GM21528 (cell line): ENCODE data around the gene LARP1.

Experiments used
- ATAC-seq: cut with Tn5 transposase; IDR thresholded peaks from one replicate; pipeline ENCODE4 v1.9.1; 2021; ENCODE audit warnings: mild to moderate bottlenecking, moderate library complexity; ENCODE audit not compliant: unreplicated experiment, low FRiP score

The LARP1 gene

DNA sequence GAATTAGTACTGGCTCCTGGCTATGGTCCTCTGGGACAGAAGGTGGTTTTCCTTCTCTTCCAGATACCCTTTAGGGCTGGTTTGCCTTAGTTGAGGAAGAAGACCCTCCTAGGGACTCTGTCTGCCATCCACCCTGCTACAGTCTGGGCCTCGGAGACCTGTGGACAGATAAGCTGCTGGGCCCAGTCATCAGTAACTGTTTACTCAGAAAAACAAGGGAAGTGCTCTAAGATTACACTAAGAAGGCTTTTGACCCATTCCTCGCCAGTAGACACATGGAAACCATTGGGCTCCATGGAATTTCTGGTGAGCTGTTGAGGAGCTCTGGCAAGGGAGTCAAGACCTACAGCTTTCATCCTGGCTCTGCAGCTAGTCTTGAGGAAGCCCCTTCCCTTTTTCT lies 31.2 kb downstream of the LARP1 start:
- no peak for ATAC-seq

DNA sequence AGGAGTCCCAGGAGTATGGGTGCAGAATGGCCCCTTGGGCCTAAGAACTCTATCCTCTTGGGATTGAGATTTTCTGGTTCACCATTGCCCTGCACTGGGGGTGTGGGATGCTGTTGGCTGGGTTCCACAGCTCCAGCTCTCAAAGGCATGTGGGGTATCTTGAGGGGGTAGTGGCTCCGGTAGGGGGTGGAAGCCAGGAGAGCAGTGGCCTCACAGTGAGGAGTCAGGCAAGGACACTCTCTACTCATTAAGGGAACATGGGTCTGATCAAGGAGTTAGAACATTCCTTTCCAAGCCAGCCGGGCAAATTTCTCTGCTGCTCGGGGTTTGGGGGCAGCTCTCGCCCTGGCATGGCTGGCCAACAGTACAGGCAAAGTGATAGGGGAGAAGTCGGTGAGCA lies 33.0 kb downstream of the LARP1 start:
- ATAC-seq, result no peak

DNA sequence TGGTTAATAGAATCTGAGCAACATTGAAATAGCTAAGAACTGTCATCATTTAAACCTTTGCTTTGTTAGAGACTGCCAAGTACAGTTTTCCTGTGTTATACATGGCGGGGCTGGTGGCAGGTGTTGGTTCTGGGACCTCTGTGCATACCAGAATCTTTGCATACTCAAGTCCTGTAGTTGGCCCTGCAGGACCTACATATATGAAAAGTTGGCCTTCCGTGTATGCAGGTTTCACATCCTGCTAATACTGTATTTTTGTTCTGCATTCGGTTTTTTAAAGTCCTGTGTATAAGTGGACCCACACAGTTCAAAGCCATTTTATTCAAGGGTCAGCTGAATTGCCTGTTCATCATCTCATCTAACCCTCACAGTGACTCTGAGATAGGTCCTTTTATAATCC lies 36.4 kb downstream of the LARP1 start:
- peak; percentile 83 for ATAC-seq

DNA sequence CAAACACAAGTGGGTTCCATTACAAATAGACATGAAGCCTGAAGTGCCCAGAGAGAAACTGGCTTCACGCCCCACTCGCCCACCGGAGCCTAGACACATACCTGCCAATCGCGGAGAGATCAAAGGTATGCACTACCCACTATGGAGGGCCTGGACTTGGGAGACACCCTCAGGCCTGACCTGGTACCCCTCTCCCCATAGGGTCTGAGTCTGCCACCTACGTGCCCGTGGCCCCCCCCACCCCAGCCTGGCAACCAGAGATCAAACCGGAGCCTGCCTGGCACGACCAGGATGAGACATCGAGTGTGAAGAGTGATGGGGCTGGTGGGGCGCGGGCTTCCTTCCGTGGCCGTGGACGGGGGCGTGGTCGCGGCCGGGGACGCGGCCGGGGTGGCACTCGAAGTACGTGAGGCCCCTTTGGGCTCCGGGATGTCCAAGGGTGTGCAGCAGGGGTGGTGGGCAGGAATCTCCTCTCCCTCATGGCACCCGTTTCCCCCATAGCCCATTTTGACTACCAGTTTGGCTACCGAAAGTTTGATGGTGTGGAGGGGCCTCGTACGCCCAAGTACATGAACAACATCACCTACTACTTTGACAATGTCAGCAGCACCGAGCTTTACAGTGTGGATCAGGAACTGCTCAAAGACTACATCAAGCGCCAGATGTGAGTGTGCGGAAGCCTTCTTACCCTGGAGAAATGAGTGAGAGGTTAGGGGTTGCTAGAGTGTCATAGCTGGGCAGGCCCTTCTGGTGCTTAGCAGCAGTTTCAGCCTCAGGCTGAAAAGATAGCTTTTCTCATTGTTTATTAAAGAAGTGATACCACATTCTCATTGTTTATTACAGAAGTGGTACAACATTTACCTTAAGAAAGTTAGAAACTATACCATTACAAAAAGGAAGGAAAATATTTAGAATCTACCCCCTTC lies 38.7 kb downstream of the LARP1 start:
- no peak for ATAC-seq

DNA sequence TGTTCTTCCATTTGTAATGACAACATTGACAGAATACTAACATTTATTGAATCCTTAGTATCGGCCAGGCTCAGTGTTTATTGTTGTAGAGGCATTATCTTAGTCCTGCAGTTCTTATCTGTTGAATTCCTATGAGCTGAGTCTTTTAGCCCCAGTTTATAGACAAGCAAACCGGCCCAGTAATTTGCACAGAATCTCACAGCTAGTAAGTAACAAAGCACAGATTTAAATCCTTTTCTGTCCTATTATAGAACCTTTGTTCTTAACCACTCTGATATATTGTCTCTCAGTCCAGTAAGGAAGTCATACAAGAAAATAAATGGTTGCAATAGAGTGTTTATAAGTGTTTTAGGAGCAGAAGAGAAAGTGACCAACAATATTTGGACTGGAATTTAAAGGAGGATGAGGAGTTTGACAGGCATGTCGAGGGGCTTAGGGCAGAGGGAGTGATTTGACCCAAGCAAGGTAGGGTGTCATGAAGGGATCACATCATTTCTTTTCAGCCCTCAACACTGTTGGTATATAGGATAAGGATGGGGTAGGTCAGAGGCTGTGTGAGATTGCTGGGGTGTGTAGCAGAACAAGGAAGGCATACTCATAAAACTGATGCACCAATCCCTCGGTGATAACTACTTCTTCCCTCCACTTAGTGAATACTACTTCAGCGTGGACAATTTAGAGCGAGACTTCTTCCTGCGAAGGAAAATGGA lies 39.5 kb downstream of the LARP1 start:
- ATAC-seq, result no peak

DNA sequence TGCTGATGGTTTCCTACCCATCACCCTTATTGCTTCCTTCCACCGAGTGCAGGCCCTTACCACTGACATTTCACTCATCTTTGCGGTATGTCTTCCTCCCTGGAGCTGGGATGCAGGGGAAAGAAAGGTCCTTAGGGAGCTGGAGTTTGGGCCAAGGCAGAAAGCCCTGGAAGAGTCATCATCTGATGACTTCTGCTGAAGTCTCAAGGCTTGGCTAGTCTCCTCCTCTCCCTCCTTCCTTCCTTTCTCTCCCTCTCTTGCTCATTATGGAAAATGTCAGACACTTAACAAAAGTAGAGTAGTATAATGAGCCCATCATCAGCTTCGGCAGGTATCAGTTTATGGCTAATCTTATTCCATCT lies 40.0 kb downstream of the LARP1 start:
- no peak for ATAC-seq

DNA sequence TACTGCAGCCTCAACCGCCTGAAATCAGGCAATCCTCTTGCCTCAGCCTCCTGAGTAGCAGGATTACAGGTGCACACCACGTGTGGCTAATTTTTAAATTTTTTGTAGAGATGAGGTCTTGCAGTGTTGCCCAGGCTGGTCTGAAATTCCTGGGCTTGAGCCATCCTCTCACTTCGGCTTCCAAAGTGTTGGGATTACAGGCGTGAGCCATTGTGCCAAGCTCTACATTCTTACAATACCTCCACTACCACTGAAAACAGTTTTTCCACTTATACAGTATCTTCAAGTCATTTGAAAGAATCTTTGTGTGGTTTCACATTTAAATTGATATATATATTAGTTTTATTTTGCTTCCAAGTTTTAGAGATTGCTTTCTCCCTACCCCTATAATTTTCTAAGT lies 42.6 kb downstream of the LARP1 start:
- no peak for ATAC-seq

DNA sequence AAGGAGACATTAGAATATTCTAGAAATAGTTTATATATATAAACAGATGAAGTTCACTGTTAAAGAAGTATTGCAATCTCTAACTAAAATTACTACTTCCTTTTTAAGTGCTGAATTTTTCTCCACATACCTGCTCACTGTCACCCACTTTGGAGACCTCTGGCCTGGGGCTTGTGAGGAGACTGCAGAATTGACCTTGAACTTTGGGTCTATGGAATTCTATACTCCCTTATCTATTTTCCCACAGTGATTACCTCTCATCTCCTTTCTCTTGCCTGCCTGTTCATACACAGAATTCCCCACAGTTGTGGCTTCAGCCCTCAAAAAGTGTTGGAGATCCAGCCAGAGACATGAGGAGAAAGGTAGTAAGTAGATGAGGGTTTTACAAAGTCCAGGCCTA lies 45.4 kb downstream of the LARP1 start:
- ATAC-seq, result no peak

DNA sequence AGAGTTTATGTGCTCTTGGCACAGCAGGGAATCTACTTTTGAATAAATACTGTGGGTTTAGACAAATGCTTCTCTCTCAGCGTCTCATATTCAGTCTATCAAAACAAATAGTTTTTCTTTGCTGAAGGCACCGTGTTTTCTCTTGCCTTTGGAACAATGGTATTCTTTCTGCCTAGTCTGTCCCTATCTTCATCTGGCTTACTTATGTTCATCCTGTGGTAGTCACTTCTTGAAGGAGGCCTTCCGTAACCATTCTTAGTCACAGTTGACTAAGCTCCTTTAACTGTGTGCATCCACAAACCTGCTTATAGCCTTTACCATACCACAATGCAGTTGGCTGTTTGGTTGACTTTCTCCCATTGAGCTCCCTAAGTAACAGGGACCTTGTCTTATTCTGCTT lies 45.9 kb downstream of the LARP1 start:
- ATAC-seq, result no peak

DNA sequence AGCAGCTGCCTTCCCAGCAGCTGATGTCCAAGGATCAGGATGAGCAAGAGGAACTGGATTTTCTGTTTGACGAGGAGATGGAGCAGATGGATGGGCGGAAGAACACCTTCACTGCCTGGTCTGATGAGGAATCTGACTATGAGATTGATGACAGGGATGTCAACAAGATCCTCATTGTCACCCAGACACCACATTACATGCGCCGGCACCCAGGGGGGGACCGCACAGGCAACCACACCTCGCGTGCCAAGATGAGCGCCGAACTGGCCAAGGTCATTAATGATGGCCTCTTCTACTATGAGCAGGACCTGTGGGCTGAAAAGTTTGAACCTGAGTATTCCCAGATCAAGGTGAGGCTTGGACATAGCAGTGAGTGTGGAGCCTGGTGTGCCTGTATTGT lies 46.9 kb downstream of the LARP1 start:
- no peak for ATAC-seq

DNA sequence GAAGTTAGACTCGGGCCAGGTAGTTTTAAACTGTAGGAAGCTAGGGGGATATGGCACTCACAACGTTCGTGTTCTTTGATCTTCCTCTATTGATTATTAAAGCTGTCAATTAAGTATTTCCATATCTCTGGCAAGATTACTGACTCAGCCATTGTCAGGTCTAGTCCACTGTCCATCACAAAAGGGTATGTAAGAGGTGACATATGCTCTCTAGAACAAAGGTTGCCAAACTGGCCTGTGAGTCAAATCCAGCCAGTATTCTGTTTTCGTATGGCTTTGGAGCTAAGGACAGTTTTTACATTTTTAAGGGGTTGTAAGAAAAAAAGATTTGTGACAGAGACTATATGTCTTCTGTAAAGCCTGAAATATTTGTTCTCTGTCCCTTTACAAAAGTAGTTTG lies 51.0 kb downstream of the LARP1 start:
- no peak for ATAC-seq

DNA sequence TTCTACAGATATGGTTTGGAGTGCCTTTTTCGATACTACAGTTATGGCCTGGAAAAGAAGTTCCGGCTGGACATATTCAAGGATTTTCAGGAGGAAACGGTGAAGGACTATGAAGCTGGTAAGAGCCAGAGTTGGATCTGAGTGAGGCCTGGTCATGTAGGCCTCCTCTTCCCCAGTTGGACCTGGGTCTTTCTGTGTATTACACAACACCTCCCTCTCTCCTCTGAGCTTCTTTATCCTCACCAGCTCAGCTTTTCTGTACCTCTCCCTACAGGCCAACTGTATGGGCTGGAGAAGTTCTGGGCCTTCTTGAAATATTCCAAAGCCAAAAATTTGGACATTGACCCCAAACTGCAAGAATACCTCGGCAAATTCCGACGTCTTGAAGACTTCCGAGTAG lies 56.1 kb downstream of the LARP1 start:
- no peak for ATAC-seq

DNA sequence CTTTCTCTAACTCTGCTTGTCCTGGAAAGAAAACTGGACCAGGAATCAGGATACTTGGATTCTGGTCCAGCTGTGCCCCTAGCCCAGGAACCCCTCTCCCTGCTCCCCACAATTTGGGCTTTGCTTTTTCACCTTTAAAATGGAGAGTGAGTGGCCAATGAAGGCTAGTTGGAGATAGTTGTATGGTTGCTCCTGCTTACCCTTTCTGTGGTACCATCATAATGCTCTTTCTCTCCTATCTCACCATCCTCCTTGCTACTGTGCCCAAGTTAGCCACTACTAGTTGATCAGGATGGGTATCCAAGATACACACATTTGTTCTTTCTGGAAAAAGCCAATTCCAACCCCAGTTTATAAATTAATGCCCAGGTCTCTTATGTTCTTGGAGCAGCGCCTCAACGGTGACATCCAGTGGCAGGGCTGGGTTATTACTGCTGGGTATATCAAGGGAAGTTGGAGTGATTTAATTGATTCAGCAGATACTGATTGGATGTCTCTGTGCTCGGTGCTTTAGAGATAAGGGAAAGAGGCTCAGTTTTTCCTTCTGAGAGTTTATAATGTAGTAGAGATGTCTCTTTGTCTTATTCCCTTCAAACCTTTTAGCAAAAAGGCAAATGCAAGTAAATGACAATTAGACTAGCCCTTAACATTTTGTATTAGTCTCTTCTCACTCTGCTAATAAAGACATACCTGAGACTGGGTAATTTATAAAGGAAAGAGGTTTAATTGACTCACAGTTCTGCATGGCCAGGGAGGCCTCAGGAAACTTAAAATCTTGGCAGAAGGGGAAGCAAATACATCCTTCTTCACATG lies 56.7 kb downstream of the LARP1 start:
- ATAC-seq, result peak; percentile 69

DNA sequence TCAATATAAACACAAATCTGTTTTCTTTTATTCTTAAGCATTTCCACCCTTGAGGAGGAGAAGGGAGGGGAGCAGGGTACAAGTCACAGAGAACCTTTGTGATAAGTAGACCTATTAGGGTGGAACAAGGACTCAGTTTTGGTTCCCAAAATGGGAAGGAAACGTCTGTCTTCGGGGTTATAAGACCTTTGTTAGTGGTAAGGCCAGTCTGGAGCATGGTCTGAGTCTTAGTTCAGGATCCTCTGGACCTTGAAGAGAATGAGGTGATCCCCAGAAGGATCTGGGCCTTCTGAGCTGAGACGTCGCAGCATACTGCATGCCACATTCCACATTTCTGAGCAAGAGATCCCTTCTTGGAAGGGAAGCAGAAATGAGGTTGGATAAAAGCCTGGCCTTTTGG lies 58.0 kb downstream of the LARP1 start:
- ATAC-seq, result no peak

DNA sequence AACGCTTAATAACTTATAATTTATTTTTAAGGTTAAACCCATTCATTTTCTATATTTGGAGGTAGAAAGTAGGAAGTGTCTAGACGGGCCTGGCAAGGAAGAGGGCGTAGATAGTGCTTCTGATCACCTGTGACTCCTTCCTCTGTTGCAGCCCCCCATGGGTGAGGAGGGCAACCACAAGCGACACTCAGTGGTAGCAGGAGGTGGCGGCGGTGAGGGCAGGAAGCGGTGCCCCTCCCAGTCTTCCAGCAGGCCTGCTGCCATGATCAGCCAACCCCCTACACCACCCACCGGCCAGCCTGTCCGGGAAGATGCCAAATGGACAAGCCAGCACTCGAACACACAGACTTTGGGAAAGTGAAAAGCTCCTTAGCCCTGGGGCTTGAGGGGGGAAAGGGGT lies 58.6 kb downstream of the LARP1 start:
- no peak for ATAC-seq

DNA sequence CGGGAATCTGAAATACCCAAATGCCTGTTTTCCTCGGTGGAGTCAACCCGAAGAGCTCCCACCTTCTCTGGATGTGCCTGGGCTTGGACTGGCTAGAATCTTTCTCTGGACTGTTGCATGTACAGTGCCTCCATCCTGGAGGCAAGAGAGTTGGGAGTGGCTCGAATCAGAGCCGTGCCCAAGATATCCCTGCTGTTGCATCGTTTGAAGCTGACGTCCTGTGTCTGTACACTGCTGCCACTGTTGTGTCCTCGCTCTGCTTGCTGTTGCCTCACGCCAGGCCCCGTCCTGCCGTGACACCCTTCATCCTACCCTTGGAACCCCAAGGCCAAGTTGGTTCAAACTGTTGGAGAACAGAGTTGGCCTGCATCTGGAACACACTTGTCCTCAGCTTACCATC lies 59.8 kb downstream of the LARP1 start:
- no peak for ATAC-seq

DNA sequence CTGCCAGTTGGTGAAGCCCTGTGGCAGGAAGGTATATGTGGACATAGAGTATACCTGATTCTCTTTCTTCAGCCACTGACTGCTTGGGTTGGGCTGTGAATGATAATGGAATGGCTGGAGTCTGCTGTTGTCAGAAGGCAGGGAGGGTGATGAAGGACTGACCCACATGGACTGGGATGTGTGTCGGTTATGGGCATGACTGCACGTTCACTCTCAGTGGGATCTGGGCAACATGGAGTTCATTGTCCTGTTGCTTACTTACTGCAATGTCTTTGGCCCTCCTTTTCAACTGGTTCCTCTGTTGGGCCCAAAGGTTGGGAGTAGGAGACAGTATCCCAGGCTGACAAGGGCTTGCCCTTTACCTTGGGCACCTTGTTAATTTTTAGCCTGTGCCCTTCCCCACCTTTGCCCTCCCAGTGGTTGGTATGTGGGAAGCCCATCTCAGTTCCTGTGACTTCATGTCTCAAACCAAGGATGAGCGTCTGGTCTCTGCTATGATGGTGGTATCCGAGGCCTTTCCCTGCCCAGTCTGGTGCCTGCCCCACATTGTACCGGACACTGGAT lies 60.6 kb downstream of the LARP1 start:
- no peak for ATAC-seq

DNA sequence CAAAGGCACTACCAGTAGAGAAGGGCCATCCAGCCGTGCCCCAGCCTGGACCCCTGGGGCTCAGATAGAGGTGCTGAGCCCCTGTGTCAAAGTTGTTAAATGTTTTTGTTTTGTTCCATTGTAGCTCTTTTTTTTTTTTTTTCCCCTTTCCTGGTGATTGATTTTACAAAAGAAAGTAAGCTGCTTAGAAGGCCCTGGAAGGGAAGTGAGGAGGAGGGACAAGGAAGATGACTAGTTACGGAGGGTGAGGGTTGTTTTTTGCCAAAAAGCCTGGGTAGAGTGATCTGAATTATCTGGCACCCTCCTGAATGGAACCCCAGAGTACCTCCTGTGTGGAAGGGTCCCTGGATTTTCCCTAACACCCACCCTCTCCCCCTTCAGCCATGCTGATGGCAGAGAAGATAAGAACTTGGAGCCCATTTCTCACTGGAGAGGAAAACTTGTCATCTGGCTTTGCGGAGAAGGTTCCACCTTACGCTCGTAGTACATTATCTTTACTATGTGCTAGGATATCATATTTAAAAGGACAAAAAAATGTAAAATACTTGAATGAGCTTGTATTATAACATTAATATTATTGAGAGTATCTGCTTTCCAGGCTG lies 61.8 kb downstream of the LARP1 start:
- ATAC-seq, result no peak

DNA sequence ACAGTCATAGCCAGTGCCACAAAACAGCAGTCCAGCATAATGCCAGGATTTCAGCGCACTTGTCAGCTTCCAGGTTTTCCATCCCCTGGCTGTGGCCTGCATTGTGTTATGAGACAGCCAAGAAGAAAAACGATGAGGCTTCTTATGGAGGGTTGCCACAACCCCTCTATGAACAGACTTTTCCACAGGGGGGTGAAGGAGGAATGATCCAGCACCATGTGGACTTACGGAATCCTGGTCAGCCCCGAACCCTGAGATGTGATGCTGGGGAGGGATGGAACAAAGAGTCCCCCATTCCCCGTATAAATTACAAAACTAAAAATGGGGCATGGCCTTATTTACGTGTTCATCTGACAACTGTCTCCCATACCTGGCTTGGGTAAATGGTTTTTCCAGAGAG lies 62.6 kb downstream of the LARP1 start:
- no peak for ATAC-seq

DNA sequence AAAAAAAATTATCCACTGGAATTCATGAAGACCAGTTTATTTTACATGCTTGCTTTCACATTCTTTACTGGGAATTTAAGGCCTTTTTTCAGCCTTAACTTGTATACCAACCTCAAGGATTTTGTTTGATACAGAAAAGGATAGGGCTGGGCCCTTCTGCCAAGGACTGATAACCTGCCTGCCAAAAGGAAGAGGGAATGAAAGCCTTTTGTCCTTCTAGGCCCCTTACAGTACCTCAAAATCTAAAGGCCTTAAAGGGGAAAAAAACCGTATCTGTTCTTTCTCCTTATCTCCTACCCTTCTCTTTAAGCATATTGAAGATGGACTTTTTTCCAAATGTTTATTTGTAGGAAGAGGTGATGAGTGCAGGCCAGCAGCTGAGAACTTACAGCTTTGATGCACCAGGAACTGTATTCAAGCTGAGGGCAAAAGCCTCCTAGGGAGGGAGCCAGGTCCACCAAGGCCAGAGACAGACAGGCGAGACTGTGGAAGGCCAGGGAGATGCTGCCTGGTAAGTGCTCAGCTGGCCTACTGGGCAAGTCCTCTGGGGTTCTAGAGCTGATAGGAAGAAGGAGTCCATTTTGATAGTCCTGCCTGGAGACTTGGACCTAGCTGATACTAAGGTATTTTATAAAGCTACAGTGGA lies 63.4 kb downstream of the LARP1 start:
- ATAC-seq, result no peak
